ENCODE data around the gene ACTN2.

DNA sequence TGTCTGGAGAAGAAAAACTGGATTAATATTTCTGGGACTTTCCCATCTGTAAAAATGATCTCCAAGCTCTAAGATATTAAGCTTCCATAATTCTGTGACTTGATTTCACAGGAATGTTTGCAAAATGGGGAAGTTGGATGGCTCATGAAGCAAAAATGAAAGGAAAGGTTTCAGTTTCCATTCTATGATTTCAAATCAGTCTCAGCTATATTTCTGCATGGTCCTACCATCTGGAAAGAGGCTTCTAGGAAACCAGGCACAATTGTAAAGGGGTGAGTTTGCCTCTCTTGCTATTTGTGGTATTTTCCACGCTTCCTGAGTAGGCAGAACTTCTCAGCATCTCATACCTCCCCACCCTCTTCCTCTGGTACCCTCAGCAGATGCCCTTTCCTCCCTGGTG lies 22.4 kb upstream of the ACTN2 start:
- TF ChIP-seq, protein P1, sequence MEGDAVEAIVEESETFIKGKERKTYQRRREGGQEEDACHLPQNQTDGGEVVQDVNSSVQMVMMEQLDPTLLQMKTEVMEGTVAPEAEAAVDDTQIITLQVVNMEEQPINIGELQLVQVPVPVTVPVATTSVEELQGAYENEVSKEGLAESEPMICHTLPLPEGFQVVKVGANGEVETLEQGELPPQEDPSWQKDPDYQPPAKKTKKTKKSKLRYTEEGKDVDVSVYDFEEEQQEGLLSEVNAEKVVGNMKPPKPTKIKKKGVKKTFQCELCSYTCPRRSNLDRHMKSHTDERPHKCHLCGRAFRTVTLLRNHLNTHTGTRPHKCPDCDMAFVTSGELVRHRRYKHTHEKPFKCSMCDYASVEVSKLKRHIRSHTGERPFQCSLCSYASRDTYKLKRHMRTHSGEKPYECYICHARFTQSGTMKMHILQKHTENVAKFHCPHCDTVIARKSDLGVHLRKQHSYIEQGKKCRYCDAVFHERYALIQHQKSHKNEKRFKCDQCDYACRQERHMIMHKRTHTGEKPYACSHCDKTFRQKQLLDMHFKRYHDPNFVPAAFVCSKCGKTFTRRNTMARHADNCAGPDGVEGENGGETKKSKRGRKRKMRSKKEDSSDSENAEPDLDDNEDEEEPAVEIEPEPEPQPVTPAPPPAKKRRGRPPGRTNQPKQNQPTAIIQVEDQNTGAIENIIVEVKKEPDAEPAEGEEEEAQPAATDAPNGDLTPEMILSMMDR (IDR thresholded peaks at IDR 0.05), result no peak
- TF ChIP-seq POLR2A (IDR thresholded peaks at IDR 0.05), result no peak
- TF ChIP-seq EP300 (IDR thresholded peaks at IDR 0.05), result no peak

All from tibial nerve (tissue), 4 donors.